Body of pancreas (tissue), 4 donors: ENCODE measurements around the gene FOSB.

Source experiments
- POLR2A ChIP-seq, 3 donors: fragments of 450-650 bp; IDR thresholded peaks; one replicate each; pipeline ENCODE4 v1.6.1; 2016; ENCODE audit warnings: antibody characterized with exemption in 3 of 3, mild to moderate bottlenecking in 2 of 3
- TF ChIP-seq, protein P1 (sequence below), 7 experiments: fragments of 450-650 bp in 4 of 7; fragments of 200-600 bp in 3 of 7; sonication (generic) in 3 of 7; IDR thresholded peaks; one replicate each; pipeline ENCODE4 v1.5.1; 2016 to 2019; ENCODE audit warnings: antibody characterized with exemption in 7 of 7

DNA sequence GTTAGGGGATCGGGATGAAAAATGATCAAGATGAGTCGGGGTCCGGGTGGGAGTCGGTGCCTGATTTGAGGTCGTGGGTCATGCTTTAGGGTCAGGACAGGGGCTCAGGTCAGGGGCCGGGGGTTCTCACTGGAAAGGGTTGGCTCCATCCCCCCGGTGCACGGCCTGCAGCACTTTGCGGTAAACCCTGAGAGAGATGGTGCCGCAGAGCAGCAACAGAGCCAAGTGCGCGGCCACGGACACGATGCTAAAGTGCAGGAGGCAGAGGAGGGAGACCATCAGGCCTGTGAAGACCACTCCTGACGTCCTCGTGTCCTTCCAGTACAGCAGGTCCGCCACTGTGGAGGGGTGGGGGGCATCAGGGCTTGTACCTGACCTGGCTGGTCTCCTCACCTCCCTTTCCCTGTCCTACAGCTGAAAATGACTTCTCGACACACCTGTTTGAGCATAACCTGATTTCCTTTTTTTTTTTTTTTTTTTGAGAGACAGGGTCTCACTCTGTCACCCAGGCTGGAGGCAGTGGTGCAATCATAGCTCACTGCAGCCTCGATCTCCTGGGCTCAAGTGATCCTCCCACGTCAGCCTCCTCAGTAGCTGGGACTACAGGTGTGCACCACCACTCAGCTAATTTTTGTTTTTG is 21.5 kb downstream of the FOSB start:
- TF ChIP-seq, protein P1, sequence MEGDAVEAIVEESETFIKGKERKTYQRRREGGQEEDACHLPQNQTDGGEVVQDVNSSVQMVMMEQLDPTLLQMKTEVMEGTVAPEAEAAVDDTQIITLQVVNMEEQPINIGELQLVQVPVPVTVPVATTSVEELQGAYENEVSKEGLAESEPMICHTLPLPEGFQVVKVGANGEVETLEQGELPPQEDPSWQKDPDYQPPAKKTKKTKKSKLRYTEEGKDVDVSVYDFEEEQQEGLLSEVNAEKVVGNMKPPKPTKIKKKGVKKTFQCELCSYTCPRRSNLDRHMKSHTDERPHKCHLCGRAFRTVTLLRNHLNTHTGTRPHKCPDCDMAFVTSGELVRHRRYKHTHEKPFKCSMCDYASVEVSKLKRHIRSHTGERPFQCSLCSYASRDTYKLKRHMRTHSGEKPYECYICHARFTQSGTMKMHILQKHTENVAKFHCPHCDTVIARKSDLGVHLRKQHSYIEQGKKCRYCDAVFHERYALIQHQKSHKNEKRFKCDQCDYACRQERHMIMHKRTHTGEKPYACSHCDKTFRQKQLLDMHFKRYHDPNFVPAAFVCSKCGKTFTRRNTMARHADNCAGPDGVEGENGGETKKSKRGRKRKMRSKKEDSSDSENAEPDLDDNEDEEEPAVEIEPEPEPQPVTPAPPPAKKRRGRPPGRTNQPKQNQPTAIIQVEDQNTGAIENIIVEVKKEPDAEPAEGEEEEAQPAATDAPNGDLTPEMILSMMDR (IDR thresholded peaks at IDR 0.05): no peak
- TF ChIP-seq POLR2A (IDR thresholded peaks at IDR 0.05): no peak
